Progenitor cell of endocrine pancreas (in vitro differentiated cells): ENCODE measurements around the gene FANCE. TPM values are rescaled to one million over a fixed set of nuclear protein-coding genes. Genes with fewer than 3 reads are reported as not detected.
A peak's percentile ranks its signal among the peaks of the same experiment; 100 is the strongest.

Experiments
- DNase-seq: peaks from one replicate; pipeline ENCODE4 v3.0.0; 2021; ENCODE audit warnings: low spot score; ENCODE audit not compliant: unreplicated experiment
- H3K27ac Mint-ChIP-seq: 2 replicates; pipeline ENCODE4 v1.8.0; 2021; ENCODE audit warnings: mild to moderate bottlenecking, moderate library complexity, mixed read lengths
- H3K27me3 Mint-ChIP-seq: 2 replicates; pipeline ENCODE4 v1.8.0; 2021; ENCODE audit warnings: mixed read lengths
- H3K36me3 Mint-ChIP-seq: 2 replicates; pipeline ENCODE4 v1.8.0; 2022; ENCODE audit warnings: mixed read lengths; ENCODE audit not compliant: insufficient read depth
- H3K4me1 Mint-ChIP-seq: 2 replicates; pipeline ENCODE4 v1.8.0; 2021; ENCODE audit warnings: low read depth, mixed read lengths
- H3K4me3 Mint-ChIP-seq: 2 replicates; pipeline ENCODE4 v1.8.0; 2021; ENCODE audit warnings: low read depth, mild to moderate bottlenecking, moderate library complexity, mixed read lengths
- H3K9me3 Mint-ChIP-seq: 2 replicates; pipeline ENCODE4 v1.8.0; 2021; ENCODE audit warnings: low read depth, mixed read lengths
- CTCF ChIP-seq: fragments of 200-600 bp; sonication (generic); IDR thresholded peaks from one replicate; pipeline ENCODE4 v1.5.0; 2021; ENCODE audit warnings: antibody characterized with exemption, mild to moderate bottlenecking; ENCODE audit not compliant: unreplicated experiment
- total RNA-seq: library from RNA; stranded (reverse); gene quantifications from 2 replicates; pipeline ENCODE4 v1.2.1, GENCODE V29; 2021

The FANCE gene
- total RNA-seq, 1 donor from 2014 or later = 10.6 TPM

- Mint-ChIP-seq H3K9me3 (no peaks in the 10 kb centered on the region), H3K4me1 (peaks cover 7% of the 10 kb centered on the region), H3K27ac (no peak overlapping the region), H3K36me3 (no peaks in the 10 kb centered on the region), H3K27me3 (peaks cover 21% of the 10 kb centered on the region), H3K4me3 (no peak overlapping the region)
- peak; percentile 73 for TF ChIP-seq CTCF
- no peak for DNase-seq
Observed at GRCh38 chr6:35449287-35449881, 2.8 kb upstream of the FANCE start.

GRCh38 chr6:35451354-35452182 lies 570 bp upstream of the FANCE start:
- peak overlapping the region; percentile 72 for H3K4me3 Mint-ChIP-seq
- TF ChIP-seq CTCF = no peak
- peaks cover 7% of the 10 kb centered on the region for H3K4me1 Mint-ChIP-seq
- peaks cover 11% of the 10 kb centered on the region for H3K36me3 Mint-ChIP-seq
- peaks cover 21% of the 10 kb centered on the region for H3K27me3 Mint-ChIP-seq
- H3K27ac Mint-ChIP-seq = no peak overlapping the region
- DNase-seq = no peak
- no peaks in the 10 kb centered on the region for H3K9me3 Mint-ChIP-seq

GRCh38 chr6:35453236-35453635 lies 1.1 kb downstream of the FANCE start:
- H3K27me3 Mint-ChIP-seq = peaks cover 21% of the 10 kb centered on the region
- peak overlapping the region; percentile 64 for H3K4me3 Mint-ChIP-seq

GRCh38 chr6:35454391-35455110 lies 2.4 kb downstream of the FANCE start:
- Mint-ChIP-seq H3K36me3 (peaks cover 13% of the 10 kb centered on the region), H3K4me1 (peaks cover 13% of the 10 kb centered on the region), H3K9me3 (no peaks in the 10 kb centered on the region), H3K4me3 (peak overlapping the region; percentile 52), H3K27me3 (peaks cover 19% of the 10 kb centered on the region), H3K27ac (no peak overlapping the region)
- no peak for TF ChIP-seq CTCF
- DNase-seq = no peak

More at GRCh38 chr6:35453236-35453635, 1.1 kb downstream of the FANCE start:
- no peak for TF ChIP-seq CTCF
- Mint-ChIP-seq H3K9me3 (no peaks in the 10 kb centered on the region), H3K27ac (no peak overlapping the region), H3K4me1 (peaks cover 12% of the 10 kb centered on the region), H3K36me3 (peaks cover 11% of the 10 kb centered on the region)
- no peak for DNase-seq

GRCh38 chr6:35457907-35458306 lies 5.8 kb downstream of the FANCE start:
- no peak overlapping the region for H3K27ac Mint-ChIP-seq
- H3K27me3 Mint-ChIP-seq = peaks cover 3% of the 10 kb centered on the region
- peaks cover 18% of the 10 kb centered on the region for H3K36me3 Mint-ChIP-seq
- H3K9me3 Mint-ChIP-seq = no peaks in the 10 kb centered on the region
- DNase-seq = no peak
- H3K4me3 Mint-ChIP-seq = no peak overlapping the region
- TF ChIP-seq CTCF = no peak
- H3K4me1 Mint-ChIP-seq = peaks cover 11% of the 10 kb centered on the region
